ENCODE results near the gene ADD3. TPM values are rescaled to one million over a fixed set of nuclear protein-coding genes. Genes with fewer than 3 reads are reported as not detected.

Gene ADD3
- total and polyA plus RNA-seq, 10 of the 15 experiments (the other 5 are each of a cell fraction or from before 2014, with no cell fraction given) = 27.3 to 129 (median 67.8) TPM

- TF ChIP-seq ZZZ3 (IDR thresholded peaks at IDR 0.05; ENCODE audit: control insufficient read depth, insufficient read length, low read depth) (no peak), IRF3 (IDR thresholded peaks at IDR 0.05) (no peak), RBBP5 (conservative IDR thresholded peaks at IDR 0.05) (no peak), BACH1 (IDR thresholded peaks at IDR 0.05; ENCODE audit: borderline replicate concordance) (no peak), MYB (IDR thresholded peaks at IDR 0.05; ENCODE audit: borderline replicate concordance, low read depth, low read length) (no peak)
These were observed 46.4 kb upstream of the ADD3 start (continued) for GRCh38 chr10:109961174-109962001.

GRCh38 chr10:109962247-109962646 lies 45.5 kb upstream of the ADD3 start:
- intact Hi-C loops (cut with micrococcal nuclease; ENCODE audit: unreplicated experiment) (no loop called here), in situ Hi-C loops (cut with MboI) (no loop called here)
- Histone ChIP-seq H4K20me1 (ENCODE audit: control insufficient read depth, insufficient read depth) (no peaks in the 10 kb centered on the region), H3K27me3 (replicated peaks in 1 of 2; ENCODE audit: control insufficient read depth in 2 of 2, insufficient read depth in 2 of 2, low read length in 1 of 2) (no peaks in the 10 kb centered on the region; a peak in 1 of 4 replicates), H3K9me3 (replicated peaks; ENCODE audit: control insufficient read depth, insufficient read depth, low read length) (no peaks in the 10 kb centered on the region), H3K79me2 (ENCODE audit: control insufficient read depth, insufficient read depth, low read length) (no peaks in the 10 kb centered on the region), H3K36me3 (ENCODE audit: control insufficient read depth in 2 of 2, insufficient read depth in 2 of 2, low read length in 1 of 2) (no peaks in the 10 kb centered on the region), H3K27ac (ENCODE audit: control insufficient read depth, insufficient read depth) (no peak overlapping the region), H2AFZ (ENCODE audit: control insufficient read depth, low read depth, low read length) (no peak overlapping the region), H3K9ac (ENCODE audit: control insufficient read depth, insufficient read depth, low read length) (no peak overlapping the region), H3K4me1 (ENCODE audit: control insufficient read depth, insufficient read depth, low read length) (peaks cover 9% of the 10 kb centered on the region), H3K4me2 (ENCODE audit: control insufficient read depth, insufficient read depth) (no peak overlapping the region), H3K4me3 (no peak overlapping the region)
- no peak for FAIRE-seq
- RAD21 ChIA-PET (ENCODE audit: unreplicated experiment) = no interaction called here
- POLR2A ChIA-PET = interaction anchor here (0.6 kb wide), 1 partner anchor 289 kb away, joined by 3 read pairs; no protein-coding TSS in a partner anchor
- SMC1A ChIA-PET (ENCODE audit: uncharacterized antibody, unreplicated experiment) = no interaction called here
- no peak for ATAC-seq
- DNase-seq (ENCODE audit: low read depth, low spot score) = no peak
- CTCF ChIA-PET = interaction anchor here (1.9 kb wide), 1 partner anchor 14 kb away, joined by 4 read pairs; no protein-coding TSS in a partner anchor
- 100% methylated on average over 1 of the region's 1 CpG for WGBS (ENCODE audit: insufficient coverage, insufficient replicate concordance, low lambda C conversion rate, missing lambda C conversion rate)
- no TSS peak for BruUV-seq (replicated peaks)
- no peak for TF ChIP-seq HDGF (IDR thresholded peaks at IDR 0.05)
- TF ChIP-seq ZBTB4 (CRISPR knock-in tag; IDR thresholded peaks at IDR 0.05) = no peak
- no peak for TF ChIP-seq IKZF2 (IDR thresholded peaks at IDR 0.05)
- TF ChIP-seq RELA (IDR thresholded peaks at IDR 0.05; ENCODE audit: borderline replicate concordance, partially characterized antibody) = no peak
- TF ChIP-seq SIX5 (IDR thresholded peaks at IDR 0.05; ENCODE audit: low read depth, low read length, severe bottlenecking) = no peak
- no peak for TF ChIP-seq GATAD2B (conservative IDR thresholded peaks at IDR 0.05; ENCODE audit: low read depth)
- TF ChIP-seq ZNF687 (IDR thresholded peaks at IDR 0.05) = no peak
- no peak for TF ChIP-seq NR2C2 (IDR thresholded peaks at IDR 0.05; ENCODE audit: borderline replicate concordance, control insufficient read depth, insufficient read length, low read depth)
- TF ChIP-seq HDAC6 (IDR thresholded peaks at IDR 0.05; ENCODE audit: unreplicated experiment) = no peak

Data from GM12878 (cell line).